ENCODE results near the gene TINAG.

DNA sequence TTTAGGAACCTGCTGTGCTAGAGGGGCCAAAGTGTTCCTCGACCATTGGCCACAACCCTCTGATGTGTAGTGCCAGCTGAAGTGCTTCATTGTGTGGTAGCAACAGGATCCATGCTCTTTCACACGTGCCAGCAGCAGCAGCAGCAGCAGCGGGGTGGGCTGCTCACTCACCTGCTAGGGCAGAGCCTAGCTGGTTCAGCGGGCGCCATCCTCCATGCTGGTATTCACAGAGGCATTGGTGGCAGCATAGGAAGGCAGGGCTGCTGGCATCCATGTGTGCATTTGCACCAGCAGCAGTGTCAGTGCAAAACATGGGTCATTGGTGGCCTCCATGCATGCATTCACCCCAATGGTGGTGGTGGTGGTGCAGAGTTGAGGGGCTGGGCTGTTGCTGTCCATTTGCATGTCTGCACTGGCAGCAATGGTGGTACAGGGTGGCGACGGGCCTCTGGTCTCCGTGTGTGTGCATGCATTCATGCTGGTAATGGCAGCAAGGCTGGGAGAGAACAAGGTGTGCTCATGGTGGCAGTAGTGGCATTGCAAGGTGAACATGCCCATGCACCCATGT is 13.2 kb upstream of the TINAG start:
- TF ChIP-seq, protein P1, sequence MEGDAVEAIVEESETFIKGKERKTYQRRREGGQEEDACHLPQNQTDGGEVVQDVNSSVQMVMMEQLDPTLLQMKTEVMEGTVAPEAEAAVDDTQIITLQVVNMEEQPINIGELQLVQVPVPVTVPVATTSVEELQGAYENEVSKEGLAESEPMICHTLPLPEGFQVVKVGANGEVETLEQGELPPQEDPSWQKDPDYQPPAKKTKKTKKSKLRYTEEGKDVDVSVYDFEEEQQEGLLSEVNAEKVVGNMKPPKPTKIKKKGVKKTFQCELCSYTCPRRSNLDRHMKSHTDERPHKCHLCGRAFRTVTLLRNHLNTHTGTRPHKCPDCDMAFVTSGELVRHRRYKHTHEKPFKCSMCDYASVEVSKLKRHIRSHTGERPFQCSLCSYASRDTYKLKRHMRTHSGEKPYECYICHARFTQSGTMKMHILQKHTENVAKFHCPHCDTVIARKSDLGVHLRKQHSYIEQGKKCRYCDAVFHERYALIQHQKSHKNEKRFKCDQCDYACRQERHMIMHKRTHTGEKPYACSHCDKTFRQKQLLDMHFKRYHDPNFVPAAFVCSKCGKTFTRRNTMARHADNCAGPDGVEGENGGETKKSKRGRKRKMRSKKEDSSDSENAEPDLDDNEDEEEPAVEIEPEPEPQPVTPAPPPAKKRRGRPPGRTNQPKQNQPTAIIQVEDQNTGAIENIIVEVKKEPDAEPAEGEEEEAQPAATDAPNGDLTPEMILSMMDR (CRISPR knock-in tag; IDR thresholded peaks at IDR 0.05) = no peak
- no peak for TF ChIP-seq SALL1 (CRISPR knock-in tag; IDR thresholded peaks at IDR 0.05)
- no peak for TF ChIP-seq BHLHE40 (IDR thresholded peaks at IDR 0.05; ENCODE audit: low read length)
- TF ChIP-seq EZH2 (conservative IDR thresholded peaks at IDR 0.05; ENCODE audit: low read depth, low read length) = no peak
- TF ChIP-seq SAFB2 (CRISPR knock-in tag; IDR thresholded peaks at IDR 0.05; ENCODE audit: borderline replicate concordance, low read depth) = no peak
- TF ChIP-seq YY1 (IDR thresholded peaks at IDR 0.05; ENCODE audit: insufficient read depth, insufficient replicate concordance, low read depth, low read length) = no peak
- TF ChIP-seq, protein P2, sequence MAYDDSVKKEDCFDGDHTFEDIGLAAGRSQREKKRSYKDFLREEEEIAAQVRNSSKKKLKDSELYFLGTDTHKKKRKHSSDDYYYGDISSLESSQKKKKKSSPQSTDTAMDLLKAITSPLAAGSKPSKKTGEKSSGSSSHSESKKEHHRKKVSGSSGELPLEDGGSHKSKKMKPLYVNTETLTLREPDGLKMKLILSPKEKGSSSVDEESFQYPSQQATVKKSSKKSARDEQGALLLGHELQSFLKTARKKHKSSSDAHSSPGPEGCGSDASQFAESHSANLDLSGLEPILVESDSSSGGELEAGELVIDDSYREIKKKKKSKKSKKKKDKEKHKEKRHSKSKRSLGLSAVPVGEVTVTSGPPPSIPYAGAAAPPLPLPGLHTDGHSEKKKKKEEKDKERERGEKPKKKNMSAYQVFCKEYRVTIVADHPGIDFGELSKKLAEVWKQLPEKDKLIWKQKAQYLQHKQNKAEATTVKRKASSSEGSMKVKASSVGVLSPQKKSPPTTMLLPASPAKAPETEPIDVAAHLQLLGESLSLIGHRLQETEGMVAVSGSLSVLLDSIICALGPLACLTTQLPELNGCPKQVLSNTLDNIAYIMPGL (CRISPR knock-in tag; IDR thresholded peaks at IDR 0.05; ENCODE audit: borderline replicate concordance in 1 of 2, low read depth in 1 of 2) = no peak
- TF ChIP-seq EP300 (IDR thresholded peaks at IDR 0.05; ENCODE audit: low read depth in 2 of 2, low read length in 2 of 2) = no peak
- no peak for TF ChIP-seq EP300 (CRISPR knock-in tag; IDR thresholded peaks at IDR 0.05; ENCODE audit: borderline replicate concordance)
- TF ChIP-seq, protein P3, sequence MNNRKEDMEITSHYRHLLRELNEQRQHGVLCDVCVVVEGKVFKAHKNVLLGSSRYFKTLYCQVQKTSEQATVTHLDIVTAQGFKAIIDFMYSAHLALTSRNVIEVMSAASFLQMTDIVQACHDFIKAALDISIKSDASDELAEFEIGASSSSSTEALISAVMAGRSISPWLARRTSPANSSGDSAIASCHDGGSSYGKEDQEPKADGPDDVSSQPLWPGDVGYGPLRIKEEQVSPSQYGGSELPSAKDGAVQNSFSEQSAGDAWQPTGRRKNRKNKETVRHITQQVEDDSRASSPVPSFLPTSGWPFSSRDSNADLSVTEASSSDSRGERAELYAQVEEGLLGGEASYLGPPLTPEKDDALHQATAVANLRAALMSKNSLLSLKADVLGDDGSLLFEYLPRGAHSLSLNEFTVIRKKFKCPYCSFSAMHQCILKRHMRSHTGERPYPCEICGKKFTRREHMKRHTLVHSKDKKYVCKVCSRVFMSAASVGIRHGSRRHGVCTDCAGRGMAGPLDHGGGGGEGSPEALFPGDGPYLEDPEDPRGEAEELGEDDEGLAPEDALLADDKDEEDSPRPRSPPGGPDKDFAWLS (CRISPR knock-in tag; IDR thresholded peaks at IDR 0.05; ENCODE audit: borderline replicate concordance) = no peak
- TF ChIP-seq POLR2A (IDR thresholded peaks at IDR 0.05; ENCODE audit: insufficient read depth in 1 of 2, low read depth in 2 of 2, low read length in 2 of 2) = no peak
- no peak for TF ChIP-seq ZNF652 (CRISPR knock-in tag; IDR thresholded peaks at IDR 0.05; ENCODE audit: borderline replicate concordance, low read depth)
- TF ChIP-seq ZNF282 (IDR thresholded peaks at IDR 0.05; ENCODE audit: partially characterized antibody) = no peak
- TF ChIP-seq FOXJ3 (CRISPR knock-in tag; IDR thresholded peaks at IDR 0.05; ENCODE audit: borderline replicate concordance) = no peak
